Uterus (tissue), 4 donors: ENCODE data around the gene ITIH2. TPM values are rescaled to one million over a fixed set of nuclear protein-coding genes. Genes with fewer than 3 reads are reported as not detected.

Experiments used
- DNase-seq, 2 donors: peaks; one replicate each; pipeline ENCODE4 v3.0.0-alpha.2; 2019 to 2020
- H3K27ac ChIP-seq, 2 donors: fragments of 200-600 bp; sonication (generic); 1 replicate in 1 of 2; 2 replicates in 1 of 2; pipeline ENCODE4 v1.5.1; 2016 to 2018
- H3K27me3 ChIP-seq, 2 donors: fragments of 200-600 bp; sonication (generic); one replicate each; pipeline ENCODE4 v1.5.1; 2018 to 2019; ENCODE audit warnings: control low read depth in 1 of 2
- H3K36me3 ChIP-seq, 2 donors: fragments of 200-600 bp; sonication (generic); one replicate each; pipeline ENCODE4 v1.5.1; 2019; ENCODE audit warnings: control low read depth in 1 of 2
- H3K4me1 ChIP-seq, 2 donors: fragments of 200-600 bp; sonication (generic); one replicate each; pipeline ENCODE4 v1.5.1; 2018 to 2019; ENCODE audit warnings: control low read depth in 1 of 2
- H3K4me3 ChIP-seq, 2 donors: fragments of 200-600 bp; sonication (generic); 1 replicate in 1 of 2; 2 replicates in 1 of 2; pipeline ENCODE4 v1.5.1; 2018 to 2019; ENCODE audit warnings: mild to moderate bottlenecking in 1 of 2
- H3K9me3 ChIP-seq, 2 donors: fragments of 200-600 bp; sonication (generic); one replicate each; pipeline ENCODE4 v1.5.1; 2019; ENCODE audit warnings: control low read depth in 1 of 2
- CTCF ChIP-seq, 4 experiments: fragments of 200-600 bp in 2 of 4; fragments of 450-650 bp in 2 of 4; sonication (generic) in 2 of 4; IDR thresholded peaks; one replicate each; pipeline ENCODE4 v1.5.1; 2016 to 2019; ENCODE audit warnings: antibody characterized with exemption in 4 of 4, mild to moderate bottlenecking in 2 of 4, moderate library complexity in 1 of 4
- POLR2A ChIP-seq, 2 donors: fragments of 450-650 bp; IDR thresholded peaks; one replicate each; pipeline ENCODE4 v1.6.1; 2016; ENCODE audit warnings: antibody characterized with exemption in 2 of 2, mild to moderate bottlenecking in 1 of 2, moderate library complexity in 1 of 2
- intact Hi-C: fragments of 100-400 bp; cut with DNase I; formaldehyde crosslinking; loops from one replicate; pipeline ENCODE4 v1.15.1; 2023; ENCODE audit warnings: low total_unique reads
- total RNA-seq, 4 donors: library from RNA; depleted of rRNA in 3 of 4; stranded (reverse); fragments of >200 nt in 3 of 4; gene quantifications; one replicate each; pipeline versions ENCODE4 v1.1.0 to v1.2.4, GENCODE V29; 2014 to 2023
- donor health status: DM: yes; HTN: yes; CAD: no.

The ITIH2 gene
- total RNA-seq, 4 donors from 2014 or later = 0.21 TPM; not detected in 3

- Histone ChIP-seq H3K4me1 (no peaks in the 10 kb centered on the region), H3K9me3 (no peaks in the 10 kb centered on the region), H3K36me3 (no peaks in the 10 kb centered on the region), H3K4me3 (no peak overlapping the region), H3K27me3 (no peaks in the 10 kb centered on the region), H3K27ac (no peak overlapping the region)
- intact Hi-C loops = no loop called here
- DNase-seq = no peak
- TF ChIP-seq CTCF (IDR thresholded peaks at IDR 0.05) (no peak), POLR2A (IDR thresholded peaks at IDR 0.05) (no peak)
Measured at GRCh38 chr10:7700577-7701125, 2.5 kb upstream of the ITIH2 start.

GRCh38 chr10:7701158-7701742, 1.9 kb upstream of the ITIH2 start:
- no peaks in the 10 kb centered on the region for H3K27me3 ChIP-seq
- no peaks in the 10 kb centered on the region for H3K4me1 ChIP-seq
- DNase-seq = no peak
- TF ChIP-seq CTCF (IDR thresholded peaks at IDR 0.05) (no peak), POLR2A (IDR thresholded peaks at IDR 0.05) (no peak)
- no peaks in the 10 kb centered on the region for H3K9me3 ChIP-seq
- no peaks in the 10 kb centered on the region for H3K36me3 ChIP-seq
- H3K27ac ChIP-seq = no peak overlapping the region
- intact Hi-C loops = no loop called here
- no peak overlapping the region for H3K4me3 ChIP-seq

GRCh38 chr10:7702288-7702812, 766 bp upstream of the ITIH2 start:
- no peak overlapping the region for H3K27ac ChIP-seq
- intact Hi-C loops = no loop called here
- H3K27me3 ChIP-seq = no peaks in the 10 kb centered on the region
- no peaks in the 10 kb centered on the region for H3K9me3 ChIP-seq
- no peak overlapping the region for H3K4me3 ChIP-seq
- DNase-seq = no peak
- no peaks in the 10 kb centered on the region for H3K36me3 ChIP-seq
- TF ChIP-seq CTCF (IDR thresholded peaks at IDR 0.05) (no peak), POLR2A (IDR thresholded peaks at IDR 0.05) (no peak)
- H3K4me1 ChIP-seq = no peaks in the 10 kb centered on the region

GRCh38 chr10:7704071-7705016, 1.2 kb downstream of the ITIH2 start:
- intact Hi-C loops = no loop called here

More at GRCh38 chr10:7704071-7705016, 1.2 kb downstream of the ITIH2 start:
- Histone ChIP-seq H3K27me3 (no peaks in the 10 kb centered on the region), H3K27ac (no peak overlapping the region), H3K4me1 (no peaks in the 10 kb centered on the region), H3K4me3 (no peak overlapping the region), H3K36me3 (no peaks in the 10 kb centered on the region), H3K9me3 (no peaks in the 10 kb centered on the region)
- TF ChIP-seq POLR2A (IDR thresholded peaks at IDR 0.05) = no peak
- no peak for TF ChIP-seq CTCF (IDR thresholded peaks at IDR 0.05)
- no peak for DNase-seq
